Endothelial cell of umbilical vein (primary cell): ENCODE results near the gene ENOX2.

Experiments
- CTCF ChIP-seq, 2 donors: IDR thresholded peaks; 1 replicate in 1 of 2; 2 replicates in 1 of 2; pipeline ENCODE4 v1.5.1; 2011; ENCODE audit warnings: low read length in 2 of 2, mild to moderate bottlenecking in 2 of 2, moderate library complexity in 2 of 2, control low read depth in 1 of 2, inconsistent platforms in 1 of 2, low read depth in 1 of 2; ENCODE audit not compliant: insufficient read depth in 1 of 2; ENCODE audit errors: extremely low read depth in 1 of 2
- EZH2 ChIP-seq: IDR thresholded peaks from 2 replicates; pipeline ENCODE4 v1.6.1; 2012; ENCODE audit warnings: borderline replicate concordance, low read depth, mild to moderate bottlenecking, moderate library complexity, low read length, inconsistent platforms; ENCODE audit not compliant: severe bottlenecking
- FOS ChIP-seq: IDR thresholded peaks from 2 replicates; pipeline ENCODE4 v1.6.1; 2011; ENCODE audit warnings: mild to moderate bottlenecking, low read length, moderate library complexity, borderline replicate concordance; ENCODE audit not compliant: insufficient read depth
- GATA2 ChIP-seq: IDR thresholded peaks from 2 replicates; pipeline ENCODE4 v1.7.0; 2011; ENCODE audit warnings: low read depth, mild to moderate bottlenecking, moderate library complexity, mixed read lengths, low read length; ENCODE audit not compliant: insufficient read length, insufficient read depth
- JUN ChIP-seq: IDR thresholded peaks from 2 replicates; pipeline ENCODE4 v1.6.1; 2011; ENCODE audit warnings: borderline replicate concordance, low read depth; ENCODE audit not compliant: insufficient read length, insufficient read depth
- MAX ChIP-seq: IDR thresholded peaks from 2 replicates; pipeline ENCODE4 v1.6.1; 2011; ENCODE audit not compliant: insufficient read depth, insufficient read length
- POLR2A ChIP-seq: IDR thresholded peaks from 2 replicates; pipeline ENCODE4 v1.6.1; 2012; ENCODE audit warnings: low read depth, mild to moderate bottlenecking, control low read depth, low read length
- POLR2AphosphoS5 ChIP-seq: IDR thresholded peaks from 2 replicates; pipeline ENCODE4 v1.6.1; 2012; ENCODE audit warnings: low read depth, mild to moderate bottlenecking, control low read depth, low read length, moderate library complexity; ENCODE audit not compliant: insufficient read depth

GRCh38 chrX:130623518-130623917 lies 279.5 kb downstream of the ENOX2 start:
- TF ChIP-seq CTCF (IDR thresholded peaks at IDR 0.05; ENCODE audit: extremely low read depth in 1 of 2, insufficient read depth in 1 of 2, low read depth in 1 of 2, low read length in 2 of 2) (no peak), POLR2AphosphoS5 (no peak), EZH2 (no peak), POLR2A (no peak), MAX (no peak), FOS (no peak), GATA2 (no peak), JUN (no peak)
